GM12878 (cell line): ENCODE data around the gene CNNM1. TPM values are rescaled to one million over a fixed set of nuclear protein-coding genes. Genes with fewer than 3 reads are reported as not detected.

Experiments used
- ATAC-seq: fragments of 200-7000 bp; cut with Tn5 transposase; 3 replicates; pipeline ENCODE4 v1.9.1; 2020; ENCODE audit warnings: mild to moderate bottlenecking, moderate library complexity
- BruUV-seq: library from RNA; stranded (reverse); fragments of 400-500 nt; replicated peaks from 2 replicates; lab custom pipeline; 2021; lab: Mats Ljungman, UMichigan
- CTCF ChIA-PET: fragments of 300-600 bp; sonication (Branson Sonifier 250); formaldehyde crosslinking; extraction: SDS; loops from one replicate; lab custom pipeline; 2021; ENCODE audit warnings: inconsistent platforms; lab: Yijun Ruan, JAX
- POLR2A ChIA-PET: fragments of 350-600 bp; formaldehyde crosslinking; extraction: SDS; loops from one replicate; lab custom pipeline; 2021; ENCODE audit warnings: inconsistent platforms; lab: Charles Lee
- RAD21 ChIA-PET: fragments of 300-600 bp; sonication (Branson Sonifier 250); formaldehyde crosslinking; loops from one replicate; lab custom pipeline; 2023; ENCODE audit warnings: antibody characterized with exemption; ENCODE audit not compliant: unreplicated experiment; lab: Charles Lee
- SMC1A ChIA-PET: fragments of 300-600 bp; sonication (Branson Sonifier 250); formaldehyde crosslinking; loops from one replicate; lab custom pipeline; 2023; ENCODE audit not compliant: unreplicated experiment, uncharacterized antibody; lab: Charles Lee
- DNase-seq: peaks from one replicate; pipeline ENCODE4 v3.0.0-alpha.2; 2011; ENCODE audit warnings: low read depth, low spot score
- FAIRE-seq: peaks from 3 replicates; lab custom pipeline; 2011; peaks lifted over from hg19 to GRCh38; lab: Jason Lieb, UNC
- H2AFZ ChIP-seq: 2 replicates; pipeline ENCODE4 v1.6.0; 2011; ENCODE audit warnings: low read depth, low read length, control low read depth; ENCODE audit not compliant: control insufficient read depth
- H3K27ac ChIP-seq: 2 replicates; pipeline ENCODE4 v1.5.1; 2011; ENCODE audit warnings: control low read depth; ENCODE audit not compliant: control insufficient read depth, insufficient read depth
- H3K27me3 ChIP-seq, 2 experiments: replicated peaks in 1 of 2; 2 replicates each; pipeline versions ENCODE4 v1.6.0 to v1.6.1; 2011; ENCODE audit warnings: low read length in 1 of 2; ENCODE audit not compliant: control insufficient read depth in 2 of 2, insufficient read depth in 2 of 2
- H3K36me3 ChIP-seq, 2 experiments: 2 replicates each; pipeline ENCODE4 v1.5.1; 2011; ENCODE audit warnings: low read length in 1 of 2; ENCODE audit not compliant: control insufficient read depth in 2 of 2, insufficient read depth in 2 of 2
- H3K4me1 ChIP-seq: 2 replicates; pipeline ENCODE4 v1.6.1; 2011; ENCODE audit warnings: mild to moderate bottlenecking, low read length, moderate library complexity, mixed read lengths; ENCODE audit not compliant: control insufficient read depth, insufficient read depth
- H3K4me2 ChIP-seq: 2 replicates; pipeline ENCODE4 v1.6.0; 2011; ENCODE audit warnings: control low read depth; ENCODE audit not compliant: control insufficient read depth, insufficient read depth
- H3K4me3 ChIP-seq: fragments of 200-600 bp; sonication (generic); 2 replicates; pipeline ENCODE4 v1.5.1; 2016
- H3K79me2 ChIP-seq: 2 replicates; pipeline ENCODE4 v1.6.0; 2011; ENCODE audit warnings: low read length; ENCODE audit not compliant: control insufficient read depth, insufficient read depth
- H3K9ac ChIP-seq: 2 replicates; pipeline ENCODE4 v1.8.0; 2011; ENCODE audit warnings: low read length, control low read depth, mixed read lengths; ENCODE audit not compliant: control insufficient read depth, insufficient read depth
- H3K9me3 ChIP-seq: replicated peaks from 3 replicates; pipeline ENCODE4 v1.5.1; 2011; ENCODE audit warnings: mild to moderate bottlenecking, low read length; ENCODE audit not compliant: control insufficient read depth, insufficient read depth
- H4K20me1 ChIP-seq: 2 replicates; pipeline ENCODE4 v1.6.0; 2011; ENCODE audit not compliant: control insufficient read depth, insufficient read depth
- BACH1 ChIP-seq: fragments of 450-650 bp; IDR thresholded peaks from 2 replicates; pipeline ENCODE4 v1.6.1; 2017; ENCODE audit warnings: mild to moderate bottlenecking, borderline replicate concordance
- BCL3 ChIP-seq: IDR thresholded peaks from 2 replicates; pipeline ENCODE4 v1.6.1; 2011; ENCODE audit warnings: borderline replicate concordance, low read depth, mild to moderate bottlenecking, moderate library complexity, low read length; ENCODE audit not compliant: insufficient read depth, poor library complexity, severe bottlenecking
- DPF2 ChIP-seq: fragments of 450-650 bp; IDR thresholded peaks from 2 replicates; pipeline ENCODE4 v1.6.1; 2017; ENCODE audit warnings: mild to moderate bottlenecking
- FOS ChIP-seq: IDR thresholded peaks from 3 replicates; pipeline ENCODE4 v1.6.1; 2011; ENCODE audit warnings: borderline replicate concordance; ENCODE audit not compliant: insufficient read length; ENCODE audit errors: extremely low read depth
- JUNB ChIP-seq: IDR thresholded peaks from 2 replicates; pipeline ENCODE4 v1.6.1; 2016; ENCODE audit warnings: antibody characterized with exemption, mild to moderate bottlenecking
- MEF2B ChIP-seq: fragments of 450-650 bp; IDR thresholded peaks from 2 replicates; pipeline ENCODE4 v1.6.1; 2018; ENCODE audit warnings: mild to moderate bottlenecking, moderate library complexity; ENCODE audit not compliant: partially characterized antibody, poor library complexity, severe bottlenecking
- MTA2 ChIP-seq: fragments of 450-650 bp; IDR thresholded peaks from 2 replicates; pipeline ENCODE4 v1.6.1; 2016; ENCODE audit warnings: low read depth, mild to moderate bottlenecking, moderate library complexity
- NFYB ChIP-seq: IDR thresholded peaks from 2 replicates; pipeline ENCODE4 v1.6.1; 2011; ENCODE audit warnings: low read depth, mild to moderate bottlenecking, low read length, improper control_type of control experiment, moderate library complexity; ENCODE audit not compliant: insufficient read depth
- PBX3 ChIP-seq: IDR thresholded peaks from 2 replicates; pipeline ENCODE4 v1.6.1; 2011; ENCODE audit warnings: mild to moderate bottlenecking, low read depth, low read length, moderate library complexity; ENCODE audit not compliant: insufficient replicate concordance
- RELA ChIP-seq: fragments of 450-650 bp; IDR thresholded peaks from 2 replicates; pipeline ENCODE4 v1.8.0; 2014; ENCODE audit warnings: borderline replicate concordance; ENCODE audit not compliant: partially characterized antibody
- SMARCA5 ChIP-seq: fragments of 450-650 bp; IDR thresholded peaks from 2 replicates; pipeline ENCODE4 v1.6.1; 2017; ENCODE audit warnings: mild to moderate bottlenecking
- TCF7 ChIP-seq: IDR thresholded peaks from 2 replicates; pipeline ENCODE4 v1.6.1; 2014; ENCODE audit warnings: antibody characterized with exemption, borderline replicate concordance
- WGBS: methylation state at CpG from one replicate; pipeline ENCODE4 v1.1.6; 2016; ENCODE audit warnings: low lambda C conversion rate; ENCODE audit not compliant: insufficient replicate concordance, insufficient coverage; ENCODE audit errors: missing lambda C conversion rate; 5-methylcytosine and 5-hydroxymethylcytosine counted together
- in situ Hi-C: fragments of 300-500 bp; cut with MboI; formaldehyde crosslinking; loops from 9 replicates; pipeline ENCODE4 v1.14.3; 2018; ENCODE audit warnings: mixed read lengths
- intact Hi-C: fragments of 100-400 bp; cut with micrococcal nuclease; formaldehyde crosslinking; loops from one replicate; pipeline ENCODE4 v1.14.2; 2022; ENCODE audit not compliant: unreplicated experiment
- polyA plus RNA-seq, 11 experiments: library from polyadenylated mRNA; depleted of rRNA in 4 of 11; unstranded in 6 of 11; stranded (reverse) in 5 of 11; fragments of >200 nt; fragmentation: Nextera tagmentation in 4 of 11; fragmentation: Illumina TruSeq in 1 of 11; extraction: Ambion mirVana in 4 of 11; extraction: Trizol in 1 of 11; gene quantifications; 1 replicate in 1 of 11; 2 replicates in 10 of 11; pipeline versions ENCODE4 v1.2.1 to v1.2.3, GENCODE V29; 2011 to 2016; ENCODE audit warnings: inconsistent platforms in 2 of 11, missing spikeins in 2 of 11, low read depth in 1 of 11
- total RNA-seq, 4 experiments: library from RNA; depleted of rRNA in 3 of 4; stranded (reverse); fragments of >200 nt in 3 of 4; fragmentation: Illumina TruSeq in 1 of 4; extraction: Trizol in 1 of 4; gene quantifications; 2 replicates each; pipeline versions ENCODE4 v1.2.1 to v1.2.3, GENCODE V29; 2013 to 2021
- TF ChIP-seq, protein P1 (sequence below): fragments of 450-650 bp; IDR thresholded peaks from 2 replicates; pipeline ENCODE4 v1.6.1; 2016; ENCODE audit warnings: mild to moderate bottlenecking
- TF ChIP-seq, protein P2 (sequence below): fragments of 450-650 bp; IDR thresholded peaks from 2 replicates; pipeline ENCODE4 v1.6.1; 2016; ENCODE audit warnings: mild to moderate bottlenecking

Gene CNNM1
- total and polyA plus RNA-seq, 10 of the 15 experiments (the other 5 are each of a cell fraction or from before 2014, with no cell fraction given) = 0.01 TPM; not detected in 9

DNA sequence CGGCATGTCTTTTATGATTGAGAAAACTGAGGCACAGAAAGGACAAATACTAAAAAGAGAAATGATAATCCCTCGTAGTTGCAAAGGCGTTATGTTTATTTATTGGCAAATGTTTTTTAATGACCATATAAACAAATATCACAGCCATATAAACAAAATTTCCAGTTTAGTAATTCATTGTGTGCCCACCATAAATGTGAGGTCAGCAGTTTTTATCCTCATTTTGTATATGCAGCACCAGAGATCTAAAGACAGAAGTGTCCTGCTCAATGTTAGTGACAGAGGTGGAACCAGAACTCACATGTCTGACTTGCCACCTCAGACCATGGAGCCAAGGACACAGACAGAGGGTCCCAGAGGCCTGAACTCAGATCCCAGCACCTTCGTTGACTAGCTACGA lies 14.1 kb downstream of the CNNM1 start:
- Histone ChIP-seq H3K36me3 (no peaks in the 10 kb centered on the region), H3K79me2 (no peaks in the 10 kb centered on the region), H3K27me3 (no peaks in the 10 kb centered on the region), H2AFZ (no peak overlapping the region), H3K4me2 (no peak overlapping the region), H3K27ac (no peak overlapping the region), H3K9me3 (no peaks in the 10 kb centered on the region), H3K9ac (no peak overlapping the region), H3K4me3 (no peak overlapping the region), H4K20me1 (no peaks in the 10 kb centered on the region), H3K4me1 (no peaks in the 10 kb centered on the region)
- SMC1A ChIA-PET = no interaction called here
- no peak for DNase-seq
- TF ChIP-seq RELA (no peak), SMARCA5 (no peak), DPF2 (no peak), MTA2 (no peak), PBX3 (no peak), FOS (no peak), TCF7 (no peak), BCL3 (no peak), BACH1 (no peak), NFYB (no peak), JUNB (no peak), MEF2B (no peak)
- TF ChIP-seq, protein P1, sequence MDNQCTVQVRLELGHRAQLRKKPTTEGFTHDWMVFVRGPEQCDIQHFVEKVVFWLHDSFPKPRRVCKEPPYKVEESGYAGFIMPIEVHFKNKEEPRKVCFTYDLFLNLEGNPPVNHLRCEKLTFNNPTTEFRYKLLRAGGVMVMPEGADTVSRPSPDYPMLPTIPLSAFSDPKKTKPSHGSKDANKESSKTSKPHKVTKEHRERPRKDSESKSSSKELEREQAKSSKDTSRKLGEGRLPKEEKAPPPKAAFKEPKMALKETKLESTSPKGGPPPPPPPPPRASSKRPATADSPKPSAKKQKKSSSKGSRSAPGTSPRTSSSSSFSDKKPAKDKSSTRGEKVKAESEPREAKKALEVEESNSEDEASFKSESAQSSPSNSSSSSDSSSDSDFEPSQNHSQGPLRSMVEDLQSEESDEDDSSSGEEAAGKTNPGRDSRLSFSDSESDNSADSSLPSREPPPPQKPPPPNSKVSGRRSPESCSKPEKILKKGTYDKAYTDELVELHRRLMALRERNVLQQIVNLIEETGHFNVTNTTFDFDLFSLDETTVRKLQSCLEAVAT = no peak
- TF ChIP-seq, protein P2, sequence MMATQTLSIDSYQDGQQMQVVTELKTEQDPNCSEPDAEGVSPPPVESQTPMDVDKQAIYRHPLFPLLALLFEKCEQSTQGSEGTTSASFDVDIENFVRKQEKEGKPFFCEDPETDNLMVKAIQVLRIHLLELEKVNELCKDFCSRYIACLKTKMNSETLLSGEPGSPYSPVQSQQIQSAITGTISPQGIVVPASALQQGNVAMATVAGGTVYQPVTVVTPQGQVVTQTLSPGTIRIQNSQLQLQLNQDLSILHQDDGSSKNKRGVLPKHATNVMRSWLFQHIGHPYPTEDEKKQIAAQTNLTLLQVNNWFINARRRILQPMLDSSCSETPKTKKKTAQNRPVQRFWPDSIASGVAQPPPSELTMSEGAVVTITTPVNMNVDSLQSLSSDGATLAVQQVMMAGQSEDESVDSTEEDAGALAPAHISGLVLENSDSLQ = no peak
- no peak for ATAC-seq
- BruUV-seq = no TSS peak
- in situ Hi-C loops (no loop called here), intact Hi-C loops (no loop called here)
- 60% methylated on average over 5 of the region's 5 CpGs for WGBS
- RAD21 ChIA-PET = no interaction called here
- POLR2A ChIA-PET = no interaction called here
- CTCF ChIA-PET = no interaction called here
- FAIRE-seq = no peak
